PC-9 (cell line): ENCODE results near the gene TBC1D2.

Experiments used
- EZH2 ChIP-seq: fragments of 200-600 bp; sonication (generic); IDR thresholded peaks from 2 replicates; pipeline ENCODE4 v1.8.0; 2017; ENCODE audit warnings: antibody characterized with exemption, low read depth
- TF ChIP-seq, protein P1 (sequence below): fragments of 200-600 bp; sonication (generic); conservative IDR thresholded peaks from 2 replicates; pipeline ENCODE4 v1.6.1; 2017; ENCODE audit warnings: mixed run types, antibody characterized with exemption, mild to moderate bottlenecking, moderate library complexity

DNA sequence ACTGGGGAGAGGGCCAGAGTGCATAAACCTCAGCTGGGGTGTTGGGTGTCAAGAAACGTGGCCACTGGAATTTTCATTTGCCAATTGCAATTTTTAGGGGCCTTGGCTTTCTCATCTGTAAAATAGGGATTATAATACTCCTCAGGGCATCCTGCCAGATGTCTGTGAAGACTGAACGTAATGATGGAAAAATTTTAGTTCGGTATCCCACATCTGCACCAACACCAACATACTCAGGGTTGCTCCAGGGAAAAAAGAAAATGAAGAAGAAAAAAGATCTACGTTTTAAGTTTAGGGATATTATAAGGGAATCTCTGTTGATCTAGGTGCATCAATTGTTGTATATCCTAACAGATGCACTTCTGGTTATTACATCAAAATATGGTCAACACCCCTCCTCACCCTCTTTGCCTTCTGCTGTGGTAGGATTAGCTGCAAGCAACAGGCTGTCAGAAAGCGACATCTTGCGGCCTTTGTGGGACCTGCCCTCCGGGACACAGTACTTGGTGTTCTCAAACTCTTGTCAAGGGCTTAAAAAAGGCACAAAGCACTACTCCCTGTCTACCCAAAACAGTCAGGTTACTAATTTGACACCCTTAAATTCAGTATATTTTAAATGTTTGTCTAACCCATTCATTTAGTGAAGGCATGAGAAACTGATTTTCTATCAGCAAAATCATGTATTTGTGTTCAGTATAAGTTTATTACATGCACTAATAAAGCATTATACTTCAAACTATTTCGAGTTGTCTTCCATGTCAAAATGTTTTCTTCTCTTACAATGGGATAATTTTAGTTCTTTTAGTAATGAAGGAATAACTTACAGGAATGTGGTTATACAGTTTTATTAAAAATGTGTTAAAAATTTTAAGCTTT lies 8.3 kb upstream of the TBC1D2 start:
- TF ChIP-seq, protein P1, sequence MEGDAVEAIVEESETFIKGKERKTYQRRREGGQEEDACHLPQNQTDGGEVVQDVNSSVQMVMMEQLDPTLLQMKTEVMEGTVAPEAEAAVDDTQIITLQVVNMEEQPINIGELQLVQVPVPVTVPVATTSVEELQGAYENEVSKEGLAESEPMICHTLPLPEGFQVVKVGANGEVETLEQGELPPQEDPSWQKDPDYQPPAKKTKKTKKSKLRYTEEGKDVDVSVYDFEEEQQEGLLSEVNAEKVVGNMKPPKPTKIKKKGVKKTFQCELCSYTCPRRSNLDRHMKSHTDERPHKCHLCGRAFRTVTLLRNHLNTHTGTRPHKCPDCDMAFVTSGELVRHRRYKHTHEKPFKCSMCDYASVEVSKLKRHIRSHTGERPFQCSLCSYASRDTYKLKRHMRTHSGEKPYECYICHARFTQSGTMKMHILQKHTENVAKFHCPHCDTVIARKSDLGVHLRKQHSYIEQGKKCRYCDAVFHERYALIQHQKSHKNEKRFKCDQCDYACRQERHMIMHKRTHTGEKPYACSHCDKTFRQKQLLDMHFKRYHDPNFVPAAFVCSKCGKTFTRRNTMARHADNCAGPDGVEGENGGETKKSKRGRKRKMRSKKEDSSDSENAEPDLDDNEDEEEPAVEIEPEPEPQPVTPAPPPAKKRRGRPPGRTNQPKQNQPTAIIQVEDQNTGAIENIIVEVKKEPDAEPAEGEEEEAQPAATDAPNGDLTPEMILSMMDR = peak; percentile 89
- TF ChIP-seq EZH2 = no peak
